ENCODE data around the gene CATSPERZ.

The CATSPERZ gene

DNA sequence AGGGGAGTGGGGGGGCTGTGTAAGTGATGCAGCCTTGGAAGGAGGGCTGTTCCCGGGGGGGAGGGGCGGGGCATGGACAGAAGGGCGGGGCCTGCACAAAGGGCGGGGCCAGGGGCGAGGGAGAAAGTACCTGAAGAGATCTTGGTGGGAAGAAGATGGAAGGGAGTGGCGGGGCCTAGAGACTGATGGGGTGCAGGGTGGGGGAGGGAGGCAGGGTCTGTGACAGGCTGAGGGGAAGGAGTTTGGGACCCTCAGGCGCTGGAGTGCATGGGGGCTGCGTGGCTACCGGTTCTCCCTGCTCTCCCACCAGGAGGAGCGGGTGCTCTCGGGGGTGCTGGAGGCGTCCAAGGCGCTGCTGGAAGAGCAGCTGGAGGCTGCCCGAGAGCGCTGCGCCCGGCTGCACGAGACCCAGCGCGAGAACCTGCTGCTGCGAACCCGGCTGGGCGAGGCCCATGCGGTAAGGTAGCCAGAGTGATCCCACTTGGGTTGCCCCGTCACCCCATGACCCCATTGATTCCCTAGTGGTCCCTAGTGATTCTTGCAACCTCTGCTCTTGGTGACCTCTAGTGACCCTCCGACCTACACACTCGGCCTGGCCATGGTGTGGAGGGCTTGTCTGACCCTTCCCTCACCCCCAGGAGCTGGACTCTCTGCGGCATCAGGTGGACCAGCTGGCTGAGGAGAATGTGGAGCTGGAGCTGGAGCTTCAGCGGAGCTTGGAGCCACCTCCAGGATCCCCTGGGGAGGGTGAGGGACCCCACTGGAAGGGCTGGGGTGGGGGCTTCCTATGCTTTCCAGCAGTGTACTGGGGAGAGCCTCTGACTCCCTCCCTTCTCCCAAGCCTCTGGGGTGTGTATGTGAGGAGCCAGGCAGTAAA, 42.9 kb downstream of the CATSPERZ start:
- no peak for DNase-seq (ENCODE audit: low read depth)

DNA sequence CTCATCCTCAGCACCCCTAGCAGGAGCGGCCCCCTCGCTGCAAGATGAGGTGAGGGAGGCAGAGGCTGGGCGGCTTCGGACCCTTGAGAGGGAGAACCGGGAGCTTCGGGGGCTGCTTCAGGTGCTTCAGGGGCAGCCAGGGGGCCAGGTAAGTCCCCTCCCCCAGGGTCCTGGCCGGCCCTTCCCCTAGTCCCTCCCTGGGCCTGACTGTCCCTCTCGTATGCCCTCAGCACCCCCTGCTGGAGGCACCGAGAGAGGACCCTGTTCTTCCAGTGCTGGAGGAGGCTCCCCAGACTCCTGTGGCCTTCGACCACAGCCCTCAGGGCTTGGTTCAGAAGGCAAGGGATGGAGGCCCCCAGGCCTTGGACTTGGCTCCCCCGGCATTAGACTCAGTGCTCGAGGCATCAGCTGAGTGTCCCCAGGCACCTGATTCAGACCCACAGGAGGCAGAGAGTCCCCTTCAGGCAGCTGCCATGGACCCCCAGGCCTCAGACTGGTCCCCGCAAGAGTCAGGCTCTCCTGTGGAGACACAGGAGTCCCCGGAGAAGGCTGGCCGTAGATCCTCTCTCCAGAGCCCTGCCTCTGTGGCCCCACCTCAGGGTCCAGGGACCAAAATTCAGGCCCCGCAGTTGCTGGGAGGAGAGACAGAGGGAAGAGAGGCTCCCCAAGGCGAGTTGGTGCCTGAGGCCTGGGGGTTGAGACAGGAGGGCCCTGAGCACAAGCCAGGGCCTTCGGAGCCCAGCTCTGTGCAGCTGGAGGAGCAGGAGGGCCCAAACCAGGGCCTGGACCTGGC, 43.8 kb downstream of the CATSPERZ start:
- no peak for DNase-seq (ENCODE audit: low read depth)

DNA sequence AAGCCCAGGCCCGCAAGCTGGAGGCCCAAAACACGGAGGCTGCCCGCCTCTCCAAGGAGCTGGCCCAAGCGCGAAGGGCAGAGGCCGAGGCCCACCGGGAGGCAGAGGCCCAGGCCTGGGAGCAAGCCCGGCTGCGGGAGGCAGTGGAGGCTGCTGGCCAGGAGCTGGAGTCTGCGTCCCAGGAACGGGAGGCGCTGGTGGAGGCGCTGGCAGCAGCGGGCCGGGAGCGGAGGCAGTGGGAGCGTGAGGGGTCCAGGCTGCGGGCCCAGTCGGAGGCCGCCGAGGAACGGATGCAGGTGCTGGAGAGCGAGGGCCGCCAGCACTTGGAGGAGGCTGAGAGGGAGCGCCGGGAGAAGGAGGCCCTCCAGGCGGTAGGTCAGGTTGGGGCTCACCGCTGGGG, 44.6 kb downstream of the CATSPERZ start:
- DNase-seq (ENCODE audit: low read depth), result no peak

DNA sequence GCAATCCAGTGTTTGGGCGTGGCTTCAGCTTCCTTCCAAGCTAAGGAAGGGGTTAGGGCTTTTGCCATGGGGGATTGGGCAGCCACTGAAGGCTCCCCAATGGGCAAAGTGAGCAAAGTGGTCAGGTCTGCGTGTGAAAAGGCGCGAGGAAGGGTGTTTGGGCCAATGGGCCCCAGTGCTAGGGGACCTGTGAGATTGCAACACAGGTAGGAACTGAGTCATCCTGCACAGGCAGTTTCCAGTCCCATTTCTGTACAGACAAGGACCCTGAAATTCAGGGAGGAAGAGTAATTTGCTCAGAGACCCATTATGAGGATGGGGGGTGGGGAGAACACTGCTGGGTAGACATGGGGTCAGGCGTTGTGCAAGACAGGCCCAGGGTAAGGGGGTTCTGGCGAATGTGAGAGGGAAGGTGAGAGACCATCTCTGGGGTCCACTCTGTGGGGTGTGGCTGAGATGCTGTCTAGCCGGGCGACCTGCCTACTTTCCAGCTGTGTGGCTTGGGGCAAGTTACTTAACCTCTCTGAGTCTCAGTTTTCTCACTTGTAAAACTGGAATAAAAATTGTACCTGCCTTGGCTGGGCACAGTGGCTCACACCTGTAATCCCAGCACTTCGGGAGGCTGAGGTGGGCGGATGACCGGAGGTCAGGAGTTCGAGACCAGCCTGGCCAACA, 47.2 kb downstream of the CATSPERZ start:
- DNase-seq (ENCODE audit: low read depth), result no peak

DNA sequence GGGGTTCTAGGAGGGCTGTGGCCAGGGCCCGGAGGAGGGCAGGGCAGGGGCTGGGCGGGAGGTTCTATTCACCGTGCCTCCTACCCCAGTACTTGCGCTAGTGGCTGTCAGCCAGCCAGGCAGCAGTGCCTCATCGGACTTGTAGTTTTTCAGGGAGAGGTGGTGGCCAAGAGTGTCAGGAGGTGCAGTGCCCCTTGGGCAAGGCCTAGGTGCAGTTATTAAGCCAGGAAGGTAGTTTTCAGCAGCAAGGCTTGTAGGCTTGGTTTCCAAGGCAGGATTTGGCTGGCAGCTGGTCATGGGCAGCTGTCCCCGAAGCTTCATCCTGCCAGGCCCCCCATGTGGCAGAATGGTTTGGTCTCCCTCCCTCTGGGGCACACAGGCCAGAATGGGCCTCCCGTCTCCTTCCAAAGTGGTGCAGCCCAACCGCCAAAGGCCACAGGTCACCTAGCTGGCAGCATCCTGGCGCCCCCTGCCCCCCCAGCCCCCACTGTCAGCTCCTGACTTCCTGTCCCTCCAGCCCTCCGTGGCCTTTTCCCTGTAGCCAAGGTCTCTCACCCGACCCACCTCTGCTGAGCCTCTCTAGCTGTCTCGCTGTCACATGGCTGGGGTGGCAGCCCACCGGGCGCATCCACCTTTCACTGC, 48.3 kb downstream of the CATSPERZ start:
- peak; percentile 51 for DNase-seq (ENCODE audit: low read depth)

DNA sequence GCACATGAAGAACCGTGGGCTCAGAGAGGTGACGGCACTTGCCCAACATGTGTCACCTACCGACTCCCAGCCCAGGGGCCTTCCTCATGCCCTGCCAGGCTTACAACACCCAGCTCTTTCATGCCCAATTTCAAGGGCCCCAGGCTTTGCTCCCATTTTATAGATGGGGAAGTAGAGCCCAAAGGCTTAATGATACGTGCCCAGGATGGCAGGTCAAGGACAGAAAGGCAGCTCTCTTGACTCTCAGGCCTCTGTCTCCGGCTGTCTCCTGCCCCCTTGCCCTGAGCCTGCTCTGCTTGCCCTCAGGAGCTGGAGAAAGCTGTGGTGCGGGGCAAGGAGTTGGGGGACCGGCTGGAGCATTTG, 48.8 kb downstream of the CATSPERZ start:
- no peak for DNase-seq (ENCODE audit: low read depth)

DNA sequence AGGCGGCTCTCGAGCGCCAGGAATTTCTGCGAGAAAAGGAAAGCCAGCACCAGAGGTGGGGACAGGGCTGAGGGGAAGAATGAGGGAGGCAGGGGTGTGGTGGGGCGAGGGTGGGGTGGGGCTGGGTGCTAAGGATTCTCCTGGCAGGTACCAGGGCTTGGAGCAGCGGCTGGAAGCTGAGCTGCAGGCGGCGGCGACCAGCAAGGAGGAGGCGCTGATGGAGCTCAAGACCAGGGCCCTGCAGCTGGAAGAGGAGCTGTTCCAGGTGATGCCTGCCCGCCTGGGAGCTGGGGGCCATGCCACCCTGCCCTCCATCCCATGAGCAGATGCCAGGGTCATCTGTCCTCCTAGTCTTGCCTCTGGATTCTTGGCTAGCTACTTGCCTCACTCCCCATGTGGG, 49.2 kb downstream of the CATSPERZ start:
- DNase-seq (ENCODE audit: low read depth), result no peak

DNA sequence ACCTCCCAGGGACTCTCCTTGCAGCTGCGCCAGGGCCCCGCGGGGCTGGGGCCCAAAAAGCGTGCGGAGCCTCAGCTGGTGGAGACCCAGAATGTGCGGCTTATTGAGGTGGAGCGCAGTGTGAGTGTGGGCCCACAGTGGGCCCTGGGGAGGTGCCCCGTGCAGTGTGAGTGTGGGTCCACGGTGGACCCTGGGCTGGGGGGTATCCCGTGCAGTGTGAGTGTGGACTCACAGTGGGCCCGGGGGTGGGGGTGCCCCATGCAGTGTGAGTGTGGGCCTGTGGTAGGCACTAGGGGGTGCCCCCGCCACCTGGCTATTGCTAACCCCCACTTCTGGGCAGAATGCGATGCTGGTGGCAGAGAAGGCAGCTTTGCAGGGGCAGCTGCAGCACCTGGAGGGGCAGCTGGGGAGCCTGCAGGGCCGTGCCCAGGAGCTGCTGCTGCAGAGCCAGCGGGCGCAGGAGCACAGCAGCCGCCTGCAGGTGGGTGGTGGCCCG, 51.0 kb downstream of the CATSPERZ start:
- DNase-seq (ENCODE audit: low read depth), result no peak

DNA sequence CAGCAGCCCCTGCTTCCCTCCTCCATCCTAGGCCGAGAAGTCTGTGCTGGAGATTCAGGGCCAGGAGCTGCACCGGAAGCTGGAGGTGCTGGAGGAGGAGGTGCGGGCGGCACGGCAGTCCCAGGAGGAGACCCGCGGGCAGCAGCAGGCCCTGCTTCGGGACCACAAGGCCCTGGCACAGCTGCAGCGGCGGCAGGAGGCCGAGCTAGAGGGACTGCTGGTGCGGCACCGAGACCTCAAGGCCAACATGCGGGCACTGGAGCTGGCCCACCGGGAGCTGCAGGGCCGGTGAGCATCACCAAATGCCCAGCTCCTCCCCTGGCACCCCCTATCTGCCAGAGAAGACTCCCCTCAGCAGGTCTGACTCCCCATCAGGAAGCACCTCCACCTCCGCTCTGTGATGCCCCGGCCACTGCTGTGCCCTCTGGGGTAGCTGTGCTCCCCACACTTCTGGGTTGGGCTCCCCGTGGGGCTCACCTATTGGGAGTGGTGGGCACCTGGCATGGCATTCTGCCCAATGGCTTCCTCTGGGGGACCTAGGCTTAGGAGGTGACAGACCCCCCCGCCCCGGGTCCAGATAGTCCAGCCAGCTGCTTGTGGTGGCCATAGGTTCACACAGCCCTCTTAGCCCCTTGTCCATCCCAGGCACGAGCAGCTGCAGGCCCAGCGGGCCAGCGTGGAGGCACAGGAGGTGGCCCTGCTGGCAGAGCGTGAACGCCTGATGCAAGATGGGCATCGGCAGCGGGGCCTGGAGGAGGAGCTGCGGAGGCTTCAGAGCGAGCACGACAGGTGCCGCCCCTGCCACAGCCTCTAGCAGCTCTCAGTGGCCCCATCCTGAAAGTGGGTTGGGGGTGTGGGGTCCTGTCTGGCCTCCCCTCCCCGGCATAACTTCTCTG, 52.2 kb downstream of the CATSPERZ start:
- no peak for DNase-seq (ENCODE audit: low read depth)

DNA sequence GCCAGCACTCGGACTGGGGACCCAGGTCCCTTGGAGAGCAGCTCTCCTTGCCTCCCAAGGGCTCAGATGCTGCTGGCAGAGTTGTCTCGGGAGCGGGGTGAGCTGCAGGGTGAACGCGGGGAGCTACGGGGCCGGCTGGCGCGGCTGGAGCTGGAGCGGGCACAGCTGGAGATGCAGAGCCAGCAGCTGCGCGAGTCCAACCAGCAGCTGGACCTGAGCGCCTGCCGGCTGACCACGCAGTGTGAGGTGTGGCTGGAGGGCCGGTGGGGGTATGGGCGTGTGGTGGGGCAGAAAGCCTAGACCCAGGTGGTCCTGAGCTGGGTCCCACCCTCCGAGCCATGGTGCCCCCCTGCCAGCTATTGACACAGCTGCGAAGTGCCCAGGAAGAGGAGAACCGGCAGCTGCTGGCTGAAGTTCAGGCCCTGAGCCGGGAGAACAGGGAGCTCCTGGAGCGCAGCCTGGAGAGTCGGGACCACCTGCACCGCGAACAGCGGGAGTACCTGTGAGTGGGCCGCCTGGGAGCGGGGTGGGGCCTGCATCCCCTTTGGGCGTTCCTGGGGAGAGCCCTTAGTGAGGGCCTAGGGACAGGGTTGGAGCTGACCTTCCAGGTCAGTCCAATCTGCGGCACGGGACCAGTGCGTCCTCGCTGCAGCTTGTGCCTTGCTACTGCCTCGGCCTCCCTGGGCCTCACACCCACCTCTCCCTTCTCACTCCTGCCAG, 53.0 kb downstream of the CATSPERZ start:
- no peak for DNase-seq (ENCODE audit: low read depth)

DNA sequence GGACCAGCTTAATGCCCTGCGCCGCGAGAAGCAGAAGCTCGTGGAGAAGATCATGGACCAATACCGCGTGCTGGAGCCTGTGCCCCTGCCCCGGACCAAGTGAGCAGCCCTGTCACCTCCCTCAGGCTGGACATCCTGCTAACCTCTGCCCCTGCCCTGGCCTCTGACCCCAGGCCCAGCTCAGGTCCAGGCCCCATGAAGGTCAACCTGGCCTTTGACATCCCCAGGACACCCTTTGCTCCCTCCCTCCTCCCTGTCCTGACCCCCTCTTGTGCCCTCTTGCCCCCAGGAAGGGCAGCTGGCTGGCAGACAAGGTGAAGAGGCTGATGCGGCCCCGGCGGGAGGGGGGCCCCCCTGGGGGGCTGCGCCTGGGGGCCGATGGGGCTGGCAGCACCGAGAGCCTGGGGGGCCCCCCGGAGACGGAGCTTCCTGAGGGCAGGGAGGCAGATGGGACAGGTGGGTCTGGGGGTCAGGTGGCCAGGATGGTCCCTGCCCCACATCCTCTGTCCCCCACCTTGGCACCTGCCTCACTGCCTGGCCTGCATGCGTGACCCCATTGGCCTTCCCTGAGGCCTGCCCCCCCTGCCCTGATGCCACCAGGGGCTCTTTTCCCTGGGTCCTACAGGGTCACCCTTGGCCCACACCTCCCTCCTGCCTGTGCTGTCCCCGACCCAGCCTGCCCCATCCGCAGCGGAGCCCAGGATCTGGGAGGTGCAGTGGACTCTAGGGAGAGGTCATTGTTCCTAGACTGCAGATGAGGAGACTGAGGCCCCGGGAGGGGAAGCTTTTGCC, 53.8 kb downstream of the CATSPERZ start:
- no peak for DNase-seq (ENCODE audit: low read depth)

Data from fibroblast of the conjunctiva (primary cell).